ENCODE data around the gene ZNF678. TPM values are rescaled to one million over a fixed set of nuclear protein-coding genes. Genes with fewer than 3 reads are reported as not detected.
"Not testable (repeated sequence)": the region's sequence is repeated elsewhere in the genome, so short reads cannot be mapped to it uniquely, and the experiment has no call there.

The ZNF678 gene
- total RNA-seq, 4 donors from 2014 or later = 9.7 to 51.4 (median 18.6) TPM

- no peak for TF ChIP-seq CTCF (IDR thresholded peaks at IDR 0.05)
- no peak for TF ChIP-seq POLR2A (IDR thresholded peaks at IDR 0.05)
- no peaks in the 10 kb centered on the region for H3K27me3 ChIP-seq
- DNase-seq = no peak
- H3K9me3 ChIP-seq = no peaks in the 10 kb centered on the region
- no peak overlapping the region for H3K4me3 ChIP-seq
- no peak overlapping the region for H3K27ac ChIP-seq
- H3K36me3 ChIP-seq = no peaks in the 10 kb centered on the region
- intact Hi-C loops (cut with DNase I; ENCODE audit: low total_unique reads) = no loop called here
- no peaks in the 10 kb centered on the region for H3K4me1 ChIP-seq
Observed at GRCh38 chr1:227583354-227583753, 20.0 kb downstream of the ZNF678 start.

GRCh38 chr1:227586733-227587132, 23.4 kb downstream of the ZNF678 start:
- H3K9me3 ChIP-seq = no peaks in the 10 kb centered on the region
- no peak overlapping the region for H3K27ac ChIP-seq
- no peak for TF ChIP-seq CTCF (IDR thresholded peaks at IDR 0.05)
- no peak for TF ChIP-seq POLR2A (IDR thresholded peaks at IDR 0.05)
- no peak overlapping the region for H3K4me3 ChIP-seq
- intact Hi-C loops (cut with DNase I; ENCODE audit: low total_unique reads) = no loop called here
- no peaks in the 10 kb centered on the region for H3K27me3 ChIP-seq
- H3K36me3 ChIP-seq = no peaks in the 10 kb centered on the region
- DNase-seq = no peak
- H3K4me1 ChIP-seq = no peaks in the 10 kb centered on the region

GRCh38 chr1:227587968-227588367, 24.6 kb downstream of the ZNF678 start:
- Histone ChIP-seq H3K4me3 (no peak overlapping the region), H3K36me3 (no peaks in the 10 kb centered on the region), H3K4me1 (no peaks in the 10 kb centered on the region), H3K27me3 (no peaks in the 10 kb centered on the region), H3K9me3 (no peaks in the 10 kb centered on the region), H3K27ac (no peak overlapping the region)
- intact Hi-C loops (cut with DNase I; ENCODE audit: low total_unique reads) = no loop called here
- no peak for DNase-seq
- TF ChIP-seq CTCF (IDR thresholded peaks at IDR 0.05) (no peak), POLR2A (IDR thresholded peaks at IDR 0.05) (no peak)

- H3K4me1 ChIP-seq; H3K27ac ChIP-seq; intact Hi-C loops (cut with DNase I; ENCODE audit: low total_unique reads); H3K36me3 ChIP-seq; DNase-seq; H3K4me3 ChIP-seq; H3K9me3 ChIP-seq; H3K27me3 ChIP-seq: not testable (repeated sequence)
Observed at GRCh38 chr1:227588769-227589168, 25.4 kb downstream of the ZNF678 start.

GRCh38 chr1:227589777-227590176, 26.4 kb downstream of the ZNF678 start:
- intact Hi-C loops (cut with DNase I; ENCODE audit: low total_unique reads); H3K4me1 ChIP-seq; H3K9me3 ChIP-seq; H3K36me3 ChIP-seq; H3K27ac ChIP-seq; H3K27me3 ChIP-seq; DNase-seq; H3K4me3 ChIP-seq: not testable (repeated sequence)

GRCh38 chr1:227596222-227596621, 32.9 kb downstream of the ZNF678 start:
- H3K27ac ChIP-seq; H3K36me3 ChIP-seq; H3K27me3 ChIP-seq; H3K9me3 ChIP-seq; DNase-seq; intact Hi-C loops (cut with DNase I; ENCODE audit: low total_unique reads); H3K4me1 ChIP-seq; H3K4me3 ChIP-seq: not testable (repeated sequence)

GRCh38 chr1:227603327-227603726, 40.0 kb downstream of the ZNF678 start:
- Histone ChIP-seq H3K9me3 (no peaks in the 10 kb centered on the region), H3K27me3 (no peaks in the 10 kb centered on the region), H3K4me1 (no peaks in the 10 kb centered on the region), H3K4me3 (no peak overlapping the region), H3K27ac (no peak overlapping the region), H3K36me3 (no peaks in the 10 kb centered on the region)
- intact Hi-C loops (cut with DNase I; ENCODE audit: low total_unique reads) = no loop called here
- no peak for DNase-seq
- no peak for TF ChIP-seq CTCF (IDR thresholded peaks at IDR 0.05)
- no peak for TF ChIP-seq POLR2A (IDR thresholded peaks at IDR 0.05)
